ENCODE data around the gene PER1. TPM values are rescaled to one million over a fixed set of nuclear protein-coding genes. Genes with fewer than 3 reads are reported as not detected.
A peak's percentile ranks its signal among the peaks of the same experiment; 100 is the strongest.

PER1 gene
- total RNA-seq, 1 experiment from 2014 or later, result 36.5 TPM

GRCh38 chr17:8189711-8190477 is 37.7 kb upstream of the PER1 start, which contains the start of gene BORCS6:
TSS of gene BORCS6 (minus strand) at chr17:8190180. CDS start at chr17:8190140, 40 bp downstream.
- Mint-ChIP-seq H3K4me1 (peaks cover 8% of the 10 kb centered on the region in 2 experiments), H3K27ac (peak within 1 kb of the TSS in 2 of 3 experiments; percentile 1 to 75; a peak in 4 of 7 replicates), H3K27me3 (ENCODE audit: low read depth) (peaks cover 8% of the 10 kb centered on the region), H3K36me3 (ENCODE audit: insufficient read depth in 1 of 3, low read depth in 3 of 3) (no peaks in the 10 kb centered on the region), H3K4me3 (no peak within 1 kb of the TSS; a peak in 1 of 5 replicates), H3K9me3 (no peaks in the 10 kb centered on the region)
- Histone ChIP-seq H2BK5ac (ENCODE audit: insufficient read length, low read length) (no peak within 1 kb of the TSS), H2BK20ac (ENCODE audit: low read depth, low read length, poor library complexity, severe bottlenecking) (no peak within 1 kb of the TSS), H3K79me1 (ENCODE audit: insufficient read depth, low read depth, low read length, poor library complexity, severe bottlenecking) (no peaks in the 10 kb centered on the region), H3K18ac (ENCODE audit: insufficient read length, low read depth, low read length) (no peak within 1 kb of the TSS), H3K27ac (ENCODE audit: insufficient read length, low read depth, low read length) (no peak within 1 kb of the TSS), H3K79me2 (ENCODE audit: insufficient read depth, low read length) (no peaks in the 10 kb centered on the region), H3K4me2 (ENCODE audit: insufficient read depth, insufficient read length, low read length) (peak within 1 kb of the TSS; percentile 99), H2BK120ac (ENCODE audit: low read depth, low read length, poor library complexity, severe bottlenecking) (no peak within 1 kb of the TSS), H2AFZ (ENCODE audit: low read length) (no peak within 1 kb of the TSS), H3K23me2 (ENCODE audit: insufficient read length, low read depth, low read length, poor library complexity, severe bottlenecking) (peaks cover 17% of the 10 kb centered on the region), H3K27me3 (ENCODE audit: insufficient read depth, low read length) (peaks cover 2% of the 10 kb centered on the region; the same call in 1 of the 2 replicates), H3K4ac (ENCODE audit: low read depth, low read length) (no peak within 1 kb of the TSS), H2BK12ac (ENCODE audit: insufficient read length, low read depth, low read length) (no peak within 1 kb of the TSS), H4K91ac (ENCODE audit: insufficient read length, low read depth, low read length) (no peak within 1 kb of the TSS), H2AK5ac (ENCODE audit: insufficient read length, low read length) (no peak within 1 kb of the TSS), H3K4me1 (ENCODE audit: insufficient read depth, low read length) (peaks cover 9% of the 10 kb centered on the region; the same call in 1 of the 2 replicates), H4K20me1 (ENCODE audit: control insufficient read depth, insufficient read depth, insufficient read length) (peaks cover 3% of the 10 kb centered on the region), H4K8ac (replicated peaks; ENCODE audit: insufficient read length, low read depth, low read length) (no peak within 1 kb of the TSS), H3K9ac (ENCODE audit: extremely low read depth, insufficient read length, low read length) (peak within 1 kb of the TSS; percentile 60), H3K9me3 (ENCODE audit: control insufficient read depth, low read depth, low read length) (no peaks in the 10 kb centered on the region), H3K23ac (ENCODE audit: insufficient read length, low read depth, low read length) (no peak within 1 kb of the TSS), H4K5ac (ENCODE audit: insufficient read length, low read depth, low read length) (no peak within 1 kb of the TSS), H2BK15ac (ENCODE audit: low read depth, low read length) (no peak within 1 kb of the TSS), H3K56ac (ENCODE audit: insufficient read length, low read depth, low read length) (no peak within 1 kb of the TSS), H3T11ph (ENCODE audit: low read length) (no peak within 1 kb of the TSS), H3K14ac (ENCODE audit: insufficient read depth, low read length) (no peak within 1 kb of the TSS; the same call in 1 of the 2 replicates)
- WGBS (ENCODE audit: extremely low coverage, insufficient read length, low lambda C conversion rate), result no CpG with 5 or more reads among the region's 70 CpGs
- DNase-seq, result peak; percentile 100
- no peak for TF ChIP-seq CTCF (conservative IDR thresholded peaks at IDR 0.05)
